Inferior parietal cortex (tissue), 1 donor: Measurements from ENCODE around the gene CD48.
A peak's percentile ranks its signal among the peaks of the same experiment; 100 is the strongest.

Experiments used
- DNase-seq: peaks from one replicate; pipeline ENCODE4 v3.0.0-alpha.2; 2016; ENCODE audit errors: extremely low spot score

The CD48 gene

DNA sequence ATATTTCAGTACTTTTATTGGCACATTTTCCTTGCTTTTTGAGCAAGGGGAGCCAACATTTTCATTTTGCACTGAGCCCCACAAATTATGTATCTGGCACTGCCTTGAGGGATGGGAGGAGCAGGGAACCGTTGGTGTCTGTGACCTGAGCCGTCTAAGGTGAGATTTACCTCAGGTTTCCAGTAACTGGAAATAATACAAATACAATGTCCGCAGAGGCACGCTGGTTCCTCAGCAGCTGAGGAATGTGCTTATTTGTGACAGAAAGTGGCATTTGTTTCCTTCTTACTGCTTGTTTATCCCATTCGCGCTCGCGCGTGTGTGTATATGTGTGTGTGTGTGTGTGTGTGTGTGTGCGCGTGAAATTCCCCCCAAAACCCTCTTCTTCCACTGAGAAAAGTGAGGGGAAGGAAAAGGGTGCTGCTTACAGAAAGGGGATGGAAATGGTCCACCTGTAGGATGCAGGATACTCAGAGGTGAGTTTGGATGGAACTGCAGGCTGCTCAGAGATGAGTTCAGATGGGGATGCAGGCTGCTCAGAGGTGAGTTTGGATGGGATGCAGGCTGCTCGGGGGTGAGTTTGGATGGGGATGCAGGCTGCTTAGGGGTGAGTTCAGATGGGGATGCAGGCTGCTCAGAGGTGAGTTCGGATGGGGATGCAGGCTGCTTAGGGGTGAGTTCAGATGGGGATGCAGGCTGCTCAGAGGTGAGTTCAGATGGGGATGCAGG lies 34.6 kb downstream of the CD48 start:
- no peak for DNase-seq

DNA sequence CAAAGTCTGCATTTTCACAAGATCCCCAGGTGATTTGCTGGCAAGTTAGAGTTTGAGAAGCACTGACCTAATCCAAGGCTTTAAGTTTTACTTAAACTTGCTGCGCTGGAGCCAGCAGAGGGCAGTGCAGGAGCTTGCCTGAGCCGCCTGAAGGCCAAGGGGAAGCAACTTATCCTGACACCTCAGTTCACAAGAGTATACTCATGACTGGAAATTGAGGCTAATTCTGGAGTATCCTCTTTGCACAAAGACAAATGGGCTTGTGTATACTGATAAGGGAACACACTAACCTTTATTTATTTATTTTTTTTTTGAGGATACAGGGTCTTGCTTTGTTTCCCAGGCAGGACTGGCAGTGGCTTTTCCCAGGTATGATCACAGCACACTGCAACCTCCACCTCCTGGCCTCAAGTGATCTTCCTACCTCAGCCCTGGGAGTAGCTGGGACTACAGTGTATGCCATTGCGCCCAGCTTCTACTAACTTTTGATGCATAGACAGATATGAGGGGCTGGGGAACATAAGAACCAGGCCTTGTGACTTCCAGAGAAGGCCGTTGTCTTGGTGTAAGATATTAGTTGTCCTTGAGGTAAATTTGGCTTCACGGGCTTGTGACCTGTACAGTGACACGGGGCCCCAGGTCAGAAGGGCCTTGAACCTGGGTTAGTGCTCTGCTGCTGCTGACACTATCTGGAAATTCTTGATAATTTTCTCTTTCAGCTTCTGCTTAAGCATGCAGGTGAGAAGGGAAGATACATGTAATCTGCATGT lies 35.8 kb downstream of the CD48 start:
- DNase-seq, result peak; percentile 60

DNA sequence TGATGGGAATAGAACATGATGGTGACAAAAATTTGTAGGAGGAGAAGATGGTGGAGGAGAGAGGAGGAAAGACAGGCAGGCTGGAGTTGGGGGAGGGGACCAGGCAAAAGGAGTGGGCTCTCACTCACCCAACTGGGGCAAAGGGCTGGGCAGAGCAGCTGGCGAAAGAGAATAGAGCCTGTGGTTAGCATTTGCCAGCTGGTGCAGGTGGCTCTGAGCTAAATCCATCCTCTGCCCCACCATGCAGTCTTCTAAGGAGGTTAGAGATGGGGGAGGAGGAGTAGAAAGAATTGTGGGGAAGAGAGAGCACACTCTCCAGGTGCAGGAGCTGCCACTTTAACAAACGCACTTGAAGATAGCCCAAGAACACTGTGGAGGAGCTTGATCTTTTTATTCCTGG lies 37.2 kb downstream of the CD48 start:
- DNase-seq, result no peak

DNA sequence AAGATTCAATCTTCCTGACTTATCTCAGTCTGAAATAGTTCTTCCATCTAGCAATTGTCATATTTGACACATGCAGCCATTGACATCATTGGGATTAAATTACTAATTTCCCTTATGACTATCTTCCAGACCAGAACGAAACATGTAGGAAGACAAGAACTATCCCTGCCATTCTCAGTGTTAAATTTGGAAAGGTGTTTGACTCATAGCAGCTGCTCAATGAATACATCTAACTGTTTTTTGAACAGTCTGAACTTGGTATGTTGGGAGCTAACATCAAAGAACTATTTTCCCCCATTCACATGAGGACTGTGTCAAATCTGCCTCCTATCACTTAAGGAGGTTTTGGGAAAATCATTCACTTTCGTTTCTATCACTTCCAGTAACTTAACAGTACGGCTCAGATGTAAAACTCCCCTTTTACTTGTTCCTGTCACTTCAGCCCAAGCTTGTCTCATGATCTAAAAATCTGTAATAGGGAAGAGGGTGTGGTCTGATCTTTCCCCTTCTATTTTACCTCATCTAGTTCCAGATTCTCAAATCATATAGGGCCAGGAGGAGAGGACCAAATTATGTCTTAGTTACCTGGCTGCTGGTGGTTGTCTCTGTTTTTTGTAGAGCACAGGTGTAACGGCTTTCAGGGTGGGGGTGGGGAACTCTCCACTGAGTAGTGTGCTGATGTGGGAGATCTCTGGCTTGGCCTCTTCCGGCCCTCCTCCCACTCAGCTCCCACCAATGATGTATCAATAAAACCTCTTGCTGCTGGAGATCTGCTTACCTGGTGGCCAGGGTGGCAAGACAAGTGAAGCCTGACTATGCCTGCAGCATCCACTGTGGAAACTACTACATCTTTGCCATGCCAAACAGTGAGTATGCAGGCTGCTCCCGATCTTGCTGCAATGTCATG lies 38.6 kb downstream of the CD48 start:
- no peak for DNase-seq

DNA sequence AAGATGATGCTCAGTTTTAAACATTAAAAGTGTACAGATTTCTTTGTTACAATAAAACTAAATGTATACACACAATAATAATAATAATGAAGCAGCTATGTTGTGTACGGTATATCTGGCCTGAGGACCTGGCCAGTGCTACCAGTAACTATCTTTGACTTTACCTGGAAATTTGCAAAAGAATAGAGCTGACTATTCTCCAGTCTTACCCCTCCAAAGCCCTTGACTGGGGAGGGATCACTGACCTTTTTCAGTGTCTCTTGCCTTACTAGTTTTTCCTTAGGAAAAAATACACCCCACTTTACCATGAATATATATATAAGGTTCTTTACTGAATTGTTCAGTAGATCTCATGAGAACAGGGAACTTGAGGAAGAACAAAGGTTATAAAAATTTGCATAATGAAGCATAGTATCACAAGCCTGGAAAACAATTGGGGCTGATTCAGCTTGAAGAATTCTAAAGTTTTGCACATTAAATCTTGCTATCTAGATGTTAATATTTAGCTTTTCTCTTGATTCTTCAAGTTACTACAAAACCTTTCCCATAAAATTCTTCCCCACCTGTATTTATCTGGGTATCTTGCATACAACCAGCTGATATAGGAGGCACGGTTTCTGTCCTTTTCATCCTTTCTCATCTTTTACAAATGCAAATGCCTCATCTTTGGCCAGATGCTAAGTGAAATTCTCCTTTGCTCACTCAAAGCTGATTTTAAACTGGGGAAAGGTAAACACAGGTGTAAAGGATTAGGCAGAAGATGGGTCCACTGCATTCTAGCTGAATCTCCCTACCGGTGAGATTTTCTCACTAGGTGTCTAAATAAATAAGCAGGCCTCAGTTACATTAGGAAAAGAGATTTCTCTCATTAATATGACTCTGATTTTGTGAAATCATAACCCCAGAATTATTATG lies 39.8 kb downstream of the CD48 start:
- no peak for DNase-seq

DNA sequence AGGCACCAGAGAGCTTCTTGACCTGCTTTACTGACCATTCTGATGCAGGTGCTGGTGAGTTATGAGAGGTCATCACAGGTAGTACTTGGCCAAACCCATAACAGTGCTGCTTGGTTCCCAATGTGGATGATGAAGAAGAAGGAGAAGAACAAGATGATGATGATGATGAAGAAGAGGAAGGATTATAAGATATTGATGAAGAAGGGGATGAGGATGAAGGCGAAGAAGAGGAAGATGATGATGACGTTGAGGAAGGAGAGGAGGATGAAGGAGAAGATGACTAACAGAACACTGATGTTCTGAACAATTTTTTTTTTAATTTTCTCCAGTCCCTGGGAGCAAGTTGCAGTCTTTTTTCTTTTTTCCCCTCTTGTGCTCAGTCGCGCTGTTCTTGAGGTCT lies 40.9 kb downstream of the CD48 start:
- no peak for DNase-seq

DNA sequence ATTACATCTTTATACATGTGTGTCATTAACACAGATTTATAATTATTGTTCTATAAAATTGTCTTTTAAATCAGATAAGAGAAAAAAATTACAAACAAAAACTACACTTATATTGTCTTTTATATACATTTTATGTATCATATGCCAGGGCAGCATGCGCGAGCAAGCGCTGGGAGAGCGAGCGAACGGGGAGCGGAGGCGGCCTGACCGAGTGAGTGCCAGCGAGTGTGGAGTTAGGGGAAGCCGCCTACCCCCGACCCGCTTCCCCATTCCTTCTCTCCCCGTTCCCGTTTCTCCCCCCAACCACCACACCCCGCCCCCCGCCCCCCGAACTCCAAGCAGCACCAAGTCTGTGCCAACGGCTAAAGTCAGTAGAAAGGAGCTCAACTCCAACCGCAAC lies 41.8 kb downstream of the CD48 start:
- DNase-seq, result no peak

DNA sequence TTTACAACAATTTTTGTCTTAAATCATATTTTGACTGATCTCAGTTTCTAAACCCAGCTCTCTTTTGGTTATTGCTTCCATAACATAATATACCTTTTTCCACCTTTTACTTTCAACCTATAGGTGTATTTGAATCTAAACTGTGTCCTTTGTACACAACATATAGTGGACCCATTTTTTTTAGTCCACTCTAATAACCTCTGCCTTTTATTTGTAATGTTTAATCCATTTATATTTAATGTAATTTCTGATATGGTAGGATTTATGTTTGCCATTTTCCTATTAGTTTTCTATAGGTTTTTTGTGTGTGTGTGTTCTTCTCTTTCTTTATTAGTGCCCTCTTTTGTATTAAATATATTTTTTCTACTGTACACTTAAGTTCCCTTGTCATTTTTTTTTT lies 42.3 kb downstream of the CD48 start:
- no peak for DNase-seq

DNA sequence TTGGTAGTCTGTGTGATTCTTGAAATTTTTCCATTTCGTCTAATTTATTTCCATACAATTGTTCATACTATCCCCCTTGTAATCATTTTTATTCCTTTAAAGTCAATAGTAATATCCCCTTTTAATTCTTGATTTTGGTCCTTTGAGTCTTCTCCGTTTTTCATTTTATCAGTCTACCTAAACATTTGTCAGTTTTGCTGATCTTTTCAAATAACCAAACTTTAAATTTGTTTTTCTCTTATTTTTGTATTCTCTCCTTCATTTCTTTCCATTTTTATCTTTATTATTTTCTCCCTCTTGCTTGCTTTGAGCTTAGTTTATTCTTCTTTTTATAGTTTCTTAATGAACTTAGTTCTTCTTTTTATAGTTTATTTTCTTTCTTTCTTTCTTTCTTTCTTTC lies 43.7 kb downstream of the CD48 start:
- no peak for DNase-seq

DNA sequence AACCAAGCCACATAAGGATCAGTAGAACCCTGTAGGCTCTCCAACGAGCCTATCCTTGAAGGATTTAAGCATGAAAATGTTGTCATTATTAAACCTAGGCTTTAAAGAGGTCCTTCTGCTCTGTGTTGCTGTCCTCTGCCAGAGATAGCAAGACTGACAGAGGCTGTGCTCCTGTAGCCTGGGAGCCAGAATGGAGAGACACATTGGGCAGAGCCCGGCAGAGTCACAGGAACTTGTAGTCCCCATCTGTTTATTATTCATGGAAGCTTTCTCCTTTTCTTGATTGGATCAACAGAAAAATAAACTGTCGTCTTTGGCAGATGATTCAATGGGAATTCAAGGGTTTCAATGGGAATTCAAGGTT lies 45.6 kb downstream of the CD48 start:
- no peak for DNase-seq

DNA sequence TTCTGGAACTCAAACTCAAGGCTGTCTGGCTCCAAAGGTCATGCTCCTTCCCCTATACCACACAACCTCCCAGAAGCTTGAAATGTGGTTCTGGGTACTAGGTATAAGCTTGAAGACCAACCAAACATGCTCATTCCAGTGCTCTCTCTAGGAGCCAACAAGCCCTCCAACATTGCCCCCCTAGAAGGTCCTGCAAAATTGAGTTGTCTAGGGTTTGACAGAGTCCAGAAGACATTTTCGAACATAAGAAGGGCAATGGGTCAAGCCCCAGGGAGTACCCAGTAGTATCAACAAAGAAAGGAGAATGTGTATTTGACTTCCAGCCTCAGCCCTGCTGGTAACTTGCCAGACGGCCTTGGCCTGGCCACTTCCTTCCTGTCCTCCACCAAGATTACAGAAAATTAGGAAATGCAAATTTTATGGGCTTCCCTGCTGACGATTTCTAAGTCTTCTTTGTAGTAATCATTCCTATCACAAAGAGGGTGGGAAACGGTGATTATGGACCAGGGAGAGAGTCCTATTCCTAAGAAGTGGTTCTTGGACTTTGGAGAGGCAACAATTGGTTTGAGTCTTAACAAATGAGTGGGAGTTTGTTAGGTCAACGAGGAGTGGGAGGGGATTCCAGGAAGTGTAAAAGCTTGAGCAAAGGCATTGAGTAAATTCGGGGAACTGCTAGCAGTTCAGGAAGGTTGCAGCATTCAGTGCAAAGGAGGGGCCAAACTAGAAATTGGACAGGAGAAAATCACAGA lies 46.1 kb downstream of the CD48 start:
- DNase-seq, result peak; percentile 5

DNA sequence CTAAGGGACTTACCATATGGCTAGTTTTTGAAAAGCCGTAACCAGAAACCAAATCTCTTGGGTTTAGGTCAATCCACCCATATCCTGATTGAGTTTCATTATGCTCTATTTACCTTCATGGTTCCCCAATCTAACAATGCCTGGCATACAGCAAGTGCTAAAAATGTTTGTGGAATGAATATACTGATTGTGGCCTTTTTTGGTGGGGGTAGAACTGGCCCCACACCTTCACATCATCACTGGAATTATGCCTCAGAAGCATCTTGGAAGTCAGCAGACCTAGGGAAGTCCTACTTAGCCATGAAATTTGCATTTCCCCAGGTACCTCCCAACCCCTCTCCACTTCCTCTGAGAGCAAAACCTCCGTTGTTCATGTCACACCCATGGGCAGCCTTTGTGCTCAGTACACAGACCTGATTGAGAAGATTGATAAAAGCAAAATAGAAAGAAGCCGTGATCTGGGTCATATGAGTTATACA lies 47.0 kb downstream of the CD48 start:
- no peak for DNase-seq

DNA sequence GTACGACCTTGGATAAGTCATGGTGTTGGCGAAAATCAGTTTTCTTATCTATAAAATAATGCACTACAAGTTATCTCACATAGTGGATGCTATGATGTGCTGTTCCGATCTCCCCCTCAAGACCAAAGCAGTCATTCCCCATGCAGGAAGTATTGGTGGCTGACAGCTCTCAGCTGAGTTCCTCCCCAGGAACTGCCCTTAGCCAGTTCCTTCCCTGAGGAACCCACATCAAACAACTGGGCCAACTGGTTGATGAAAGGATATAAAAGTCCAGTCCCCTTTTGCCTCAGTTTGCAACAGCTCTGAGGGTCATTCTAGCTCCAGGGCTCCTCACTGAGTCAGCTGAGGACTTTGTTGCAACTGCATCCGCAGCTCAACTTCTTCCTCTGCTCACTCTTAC lies 48.7 kb downstream of the CD48 start:
- no peak for DNase-seq

DNA sequence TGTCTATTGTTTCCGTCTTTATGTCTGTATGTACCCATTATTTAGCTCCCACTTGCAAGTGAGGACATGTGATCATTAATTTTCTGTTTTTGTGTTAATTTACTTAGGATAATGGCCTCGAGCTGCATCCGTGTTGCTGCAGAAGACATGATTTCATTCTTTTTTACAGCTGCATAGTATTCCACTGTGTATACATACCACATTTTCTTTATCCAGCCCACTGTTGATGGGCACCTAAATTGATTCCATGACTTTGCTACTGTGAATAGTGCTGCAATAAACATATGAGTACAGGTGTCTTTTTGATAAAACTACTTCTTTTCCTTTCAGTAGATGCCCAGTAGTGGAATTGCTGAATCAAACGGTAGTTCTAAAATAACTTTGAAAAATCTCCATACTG lies 52.1 kb downstream of the CD48 start:
- DNase-seq, result no peak

DNA sequence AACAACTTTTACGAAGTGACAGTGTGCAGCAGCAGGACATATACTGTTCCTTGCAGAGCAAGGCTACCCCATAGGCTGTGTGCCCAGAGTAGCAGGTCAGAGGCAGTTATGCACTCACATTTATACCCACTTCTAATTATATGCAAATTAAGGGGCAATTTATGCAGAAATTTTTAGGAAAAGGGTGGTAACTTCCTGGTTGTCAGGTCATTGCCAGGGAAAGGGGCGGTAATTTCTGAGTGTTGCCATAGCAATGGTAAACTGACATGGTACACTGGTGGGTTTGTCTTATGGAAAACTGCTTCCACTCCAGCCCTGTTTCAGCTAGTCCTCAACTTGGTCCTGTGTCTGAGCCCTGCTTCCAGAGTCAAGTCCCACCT lies 52.8 kb downstream of the CD48 start:
- DNase-seq, result no peak

DNA sequence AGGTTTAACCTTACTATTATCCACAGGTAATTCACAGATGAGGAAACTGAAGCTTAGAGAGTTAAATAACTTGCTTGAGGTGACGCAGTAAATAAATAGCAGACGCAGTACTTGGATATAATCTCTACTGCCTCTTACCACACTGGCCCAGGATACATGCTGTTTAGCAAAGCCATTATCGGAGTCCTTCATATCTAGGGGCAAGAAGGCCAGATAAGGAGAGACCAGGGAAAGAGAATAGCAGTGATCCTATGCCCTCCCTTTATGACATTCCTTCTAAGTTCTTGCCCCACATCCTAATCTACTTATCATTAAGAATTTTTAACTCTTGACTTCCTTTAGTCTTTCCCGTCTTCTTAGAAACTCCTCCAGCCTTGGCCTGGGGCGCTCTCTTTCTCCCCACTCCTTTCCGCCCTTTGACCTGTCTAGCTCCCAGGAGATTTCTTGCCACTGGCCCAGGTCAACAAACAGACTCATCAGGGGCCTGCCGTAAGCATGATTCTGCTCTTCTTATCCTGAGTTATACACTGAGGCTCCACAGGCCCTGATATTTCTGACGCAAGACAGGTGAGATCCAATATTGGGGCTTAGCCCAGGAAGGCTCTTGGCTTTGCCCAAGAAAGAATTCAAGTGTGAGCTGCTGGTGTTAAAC lies 53.3 kb downstream of the CD48 start:
- DNase-seq, result no peak

DNA sequence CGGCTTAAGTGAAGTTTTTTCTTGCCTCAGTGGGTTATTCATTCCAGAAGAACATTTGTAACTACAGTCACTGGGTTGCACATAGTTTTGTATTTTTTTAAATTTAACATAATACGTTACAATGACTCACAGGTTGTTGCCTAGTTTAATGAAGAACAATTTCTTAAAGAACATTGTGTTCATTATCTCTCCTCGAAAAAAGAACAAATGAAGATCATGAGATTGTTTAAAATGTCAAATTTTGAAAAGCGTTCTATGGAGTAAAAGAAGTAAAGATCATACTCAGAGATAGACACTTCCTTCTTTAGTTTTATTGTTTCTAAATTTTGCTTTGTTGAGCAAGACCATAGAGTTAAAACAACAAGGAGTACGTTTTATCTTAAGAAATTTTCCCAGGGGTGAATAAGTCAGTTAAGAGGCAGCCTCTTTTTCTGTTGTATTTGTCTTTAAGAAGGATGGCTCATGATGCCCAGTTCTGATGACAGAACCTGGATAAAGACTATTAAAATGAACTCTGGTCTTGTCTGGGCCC lies 54.3 kb downstream of the CD48 start:
- DNase-seq, result no peak

DNA sequence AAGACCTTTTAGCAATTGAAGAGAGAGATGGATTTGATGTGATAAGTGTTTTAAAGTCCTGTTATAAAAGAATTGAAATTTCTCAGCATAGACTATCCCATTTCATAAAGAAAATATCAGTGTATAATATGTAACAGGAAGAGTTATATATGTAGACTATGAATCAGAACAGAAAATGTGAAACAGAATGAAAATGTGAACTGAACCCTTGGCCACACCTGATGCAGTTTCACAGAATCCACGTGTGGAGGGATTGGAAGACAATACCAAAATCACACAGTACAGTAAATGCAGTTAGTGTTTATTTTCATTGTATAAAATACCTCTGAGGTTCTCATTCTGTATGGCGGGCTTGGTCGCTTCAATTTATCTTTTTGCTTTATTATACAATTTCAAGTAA lies 54.9 kb downstream of the CD48 start:
- DNase-seq, result no peak

DNA sequence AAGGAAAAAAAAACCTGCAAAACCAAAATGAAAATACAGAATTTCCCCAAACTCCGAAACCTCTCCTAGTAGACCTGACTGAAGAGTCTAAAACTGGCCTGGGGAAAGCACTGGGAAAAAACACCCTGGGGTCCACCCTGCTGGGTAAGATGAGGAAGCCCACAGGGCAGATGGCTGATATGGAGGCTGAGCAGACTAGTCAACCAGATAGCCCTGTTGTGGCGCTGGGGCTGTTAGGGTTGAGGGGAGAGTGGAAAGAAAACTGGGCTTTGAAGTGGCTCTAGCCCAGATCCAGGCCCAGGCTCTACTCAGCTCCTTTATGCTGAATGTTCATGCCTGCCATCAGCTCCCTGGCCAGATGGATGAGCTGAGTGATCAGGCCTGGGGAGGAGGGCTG lies 58.0 kb downstream of the CD48 start:
- DNase-seq, result no peak
